Fibroblast of the aortic adventitia (primary cell): ENCODE results near the gene DOCK11. TPM values are rescaled to one million over a fixed set of nuclear protein-coding genes. Genes with fewer than 3 reads are reported as not detected.

Experiments used
- DNase-seq: peaks from one replicate; pipeline ENCODE4 v3.0.0-alpha.2; 2010; ENCODE audit warnings: low read depth
- H3K4me3 ChIP-seq: 2 replicates; pipeline ENCODE4 v1.5.1; 2011; ENCODE audit warnings: low read depth, mild to moderate bottlenecking, control low read depth, low read length, moderate library complexity
- total RNA-seq: library from RNA; depleted of rRNA; stranded (reverse); fragments of >200 nt; gene quantifications from 2 replicates; pipeline ENCODE4 v1.2.3, GENCODE V29; 2012; ENCODE audit warnings: low replicate concordance
- TF ChIP-seq, protein P1 (sequence below): IDR thresholded peaks from 2 replicates; pipeline ENCODE4 v1.5.1; 2011; ENCODE audit warnings: mild to moderate bottlenecking, low read length, control low read depth, inconsistent platforms; ENCODE audit not compliant: insufficient read depth

The DOCK11 gene
- total RNA-seq, 1 donor: 34.8 TPM

DNA sequence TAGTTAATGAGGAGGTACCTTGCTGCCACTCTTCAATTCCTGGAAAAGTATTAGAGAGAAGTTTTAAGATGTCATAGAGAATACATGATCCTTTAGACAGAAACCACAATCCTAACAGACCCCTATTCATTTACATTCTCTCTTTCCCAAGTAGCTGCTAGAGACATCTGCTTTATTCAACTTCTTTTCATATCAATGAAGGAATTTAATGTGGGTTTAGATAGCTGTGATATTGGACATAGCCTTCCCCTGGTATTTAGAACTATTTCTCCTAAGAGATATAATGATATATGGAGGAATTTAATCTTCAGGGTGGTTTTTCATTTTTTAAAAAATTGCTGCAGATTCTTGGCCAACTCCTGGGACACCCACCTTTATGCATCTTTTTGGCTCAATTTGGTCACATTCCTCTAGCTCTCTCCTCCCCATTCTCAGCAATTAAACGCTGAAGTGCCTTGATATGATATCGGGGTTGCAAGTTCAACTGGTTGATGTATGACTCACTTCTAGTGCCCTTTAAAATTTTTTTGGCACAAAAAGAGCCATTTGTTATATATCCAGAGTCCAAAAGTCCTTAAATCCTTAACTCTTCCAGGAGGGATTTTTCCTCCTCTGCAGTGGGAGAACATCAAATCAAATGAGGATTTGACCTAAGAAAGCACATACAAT lies 57.6 kb downstream of the DOCK11 start:
- H3K4me3 ChIP-seq: no peak overlapping the region
- TF ChIP-seq, protein P1, sequence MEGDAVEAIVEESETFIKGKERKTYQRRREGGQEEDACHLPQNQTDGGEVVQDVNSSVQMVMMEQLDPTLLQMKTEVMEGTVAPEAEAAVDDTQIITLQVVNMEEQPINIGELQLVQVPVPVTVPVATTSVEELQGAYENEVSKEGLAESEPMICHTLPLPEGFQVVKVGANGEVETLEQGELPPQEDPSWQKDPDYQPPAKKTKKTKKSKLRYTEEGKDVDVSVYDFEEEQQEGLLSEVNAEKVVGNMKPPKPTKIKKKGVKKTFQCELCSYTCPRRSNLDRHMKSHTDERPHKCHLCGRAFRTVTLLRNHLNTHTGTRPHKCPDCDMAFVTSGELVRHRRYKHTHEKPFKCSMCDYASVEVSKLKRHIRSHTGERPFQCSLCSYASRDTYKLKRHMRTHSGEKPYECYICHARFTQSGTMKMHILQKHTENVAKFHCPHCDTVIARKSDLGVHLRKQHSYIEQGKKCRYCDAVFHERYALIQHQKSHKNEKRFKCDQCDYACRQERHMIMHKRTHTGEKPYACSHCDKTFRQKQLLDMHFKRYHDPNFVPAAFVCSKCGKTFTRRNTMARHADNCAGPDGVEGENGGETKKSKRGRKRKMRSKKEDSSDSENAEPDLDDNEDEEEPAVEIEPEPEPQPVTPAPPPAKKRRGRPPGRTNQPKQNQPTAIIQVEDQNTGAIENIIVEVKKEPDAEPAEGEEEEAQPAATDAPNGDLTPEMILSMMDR: no peak
- peak; percentile 79 for DNase-seq

DNA sequence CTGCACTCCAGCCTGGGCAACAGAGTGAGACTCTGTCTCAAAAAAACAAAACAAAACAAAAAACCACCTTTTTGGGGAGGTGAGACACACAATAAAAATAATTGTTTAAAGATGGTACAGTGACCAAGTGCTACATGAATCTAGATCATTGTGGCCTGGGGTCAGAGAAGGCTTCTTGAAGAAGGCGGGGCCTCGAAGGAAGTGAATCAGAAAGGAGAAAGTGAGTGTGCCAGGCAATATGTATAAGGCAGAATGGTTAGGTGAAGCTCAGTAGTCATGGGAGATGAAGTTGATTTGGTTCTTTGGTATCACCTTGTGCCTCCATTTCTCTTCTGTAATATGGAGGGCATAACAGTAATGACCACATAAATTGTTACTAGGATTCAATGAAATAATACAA lies 58.9 kb downstream of the DOCK11 start:
- no peak for DNase-seq
- TF ChIP-seq, protein P1: no peak
- H3K4me3 ChIP-seq: no peak overlapping the region

DNA sequence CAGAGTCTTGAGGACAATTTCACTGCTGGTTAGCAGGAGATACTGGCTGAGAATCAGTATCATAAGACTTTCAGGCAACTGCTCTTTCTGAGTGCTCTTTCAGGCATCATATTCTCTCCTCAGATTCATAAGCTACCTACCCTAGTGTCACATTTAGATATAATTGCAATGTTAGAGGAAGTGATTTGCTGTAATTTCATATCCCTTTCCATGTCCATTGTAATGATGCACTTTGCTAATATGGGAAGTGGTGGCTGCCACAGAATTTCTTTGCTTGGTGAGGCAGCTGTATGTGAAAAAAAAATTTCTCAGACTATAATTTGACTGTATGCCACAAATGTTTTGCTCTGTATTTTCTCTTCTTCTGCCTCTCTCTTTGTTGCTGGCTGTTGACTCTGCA lies 63.3 kb downstream of the DOCK11 start:
- TF ChIP-seq, protein P1: no peak
- no peak for DNase-seq
- no peak overlapping the region for H3K4me3 ChIP-seq

DNA sequence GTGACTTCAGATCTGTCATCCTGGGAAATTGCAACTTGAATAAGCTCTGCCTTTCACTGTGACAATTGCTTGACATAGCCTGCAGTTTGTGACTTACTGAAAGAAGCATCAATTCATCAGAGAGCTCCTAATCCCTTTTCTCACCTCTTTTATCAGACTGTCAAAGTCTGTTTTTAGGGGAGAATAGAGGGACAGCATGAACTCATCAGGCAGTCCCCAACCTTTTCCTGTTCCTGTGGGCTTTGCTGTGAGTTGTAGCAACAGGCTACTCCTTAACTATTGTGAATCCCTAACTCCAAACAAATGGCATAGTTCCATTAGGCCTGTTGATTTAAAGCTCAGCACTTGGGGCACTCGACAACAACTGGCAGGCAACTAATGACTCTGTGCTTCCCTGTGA lies 64.9 kb downstream of the DOCK11 start:
- no peak overlapping the region for H3K4me3 ChIP-seq
- TF ChIP-seq, protein P1: no peak
- no peak for DNase-seq

DNA sequence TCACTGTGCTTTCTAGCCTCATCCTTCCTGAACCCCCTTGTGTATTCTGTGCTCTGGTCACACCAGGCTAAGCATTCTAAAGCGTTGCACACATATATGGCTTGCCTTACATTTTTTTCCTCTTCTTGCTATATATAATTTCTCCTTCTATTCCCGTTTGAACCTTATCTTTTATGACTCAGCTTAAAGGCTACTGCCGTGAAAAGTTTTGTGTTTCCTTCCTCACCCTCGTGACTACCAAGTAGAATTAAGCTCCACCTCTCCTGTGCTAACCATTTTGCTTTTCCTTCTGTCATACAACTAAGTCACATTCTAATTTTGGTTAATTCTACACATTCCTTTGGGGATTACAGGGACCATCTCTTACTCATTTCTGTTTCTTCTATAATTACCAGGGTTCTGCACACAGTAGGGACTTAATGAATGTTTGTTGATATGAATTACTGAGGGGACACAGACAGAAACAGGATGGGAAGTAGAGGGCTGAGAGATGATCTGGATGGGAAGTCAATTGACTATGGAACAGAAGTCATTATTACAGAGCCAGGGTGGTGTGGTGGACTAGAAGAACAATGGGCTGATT lies 67.1 kb downstream of the DOCK11 start:
- TF ChIP-seq, protein P1: no peak
- peak; percentile 42 for DNase-seq
- no peak overlapping the region for H3K4me3 ChIP-seq

DNA sequence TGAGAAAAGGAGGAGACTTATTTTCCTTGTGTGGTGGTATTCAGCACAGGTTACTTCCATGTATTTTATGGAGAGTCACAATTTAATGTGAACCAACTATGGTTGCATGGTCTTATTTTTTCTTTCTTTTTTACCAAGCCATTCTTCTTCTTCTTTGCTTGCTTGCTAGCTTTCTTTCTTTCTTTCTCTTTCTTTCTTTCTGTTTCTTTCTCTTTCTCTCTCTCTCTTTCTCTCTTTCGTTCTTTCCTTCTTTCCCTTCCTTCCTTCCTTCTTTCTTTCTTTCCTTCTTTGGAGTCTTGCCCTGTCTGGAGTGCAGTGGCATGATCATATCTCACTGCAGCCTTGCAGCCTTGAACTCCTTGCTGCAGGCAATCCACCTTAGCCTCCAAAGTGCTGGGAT lies 68.9 kb downstream of the DOCK11 start:
- no peak overlapping the region for H3K4me3 ChIP-seq
- no peak for DNase-seq
- TF ChIP-seq, protein P1: no peak
